HT-29 (cell line): ENCODE data around the gene PHACTR3. TPM values are rescaled to one million over a fixed set of nuclear protein-coding genes. Genes with fewer than 3 reads are reported as not detected.
A peak's percentile ranks its signal among the peaks of the same experiment; 100 is the strongest.
"Not testable (repeated sequence)": the region's sequence is repeated elsewhere in the genome, so short reads cannot be mapped to it uniquely, and the experiment has no call there.

Source experiments
- DNase-seq: peaks from one replicate; pipeline ENCODE4 v3.0.0-alpha.2; 2015; ENCODE audit warnings: low spot score
- total RNA-seq: library from RNA; depleted of rRNA; stranded (reverse); fragments of >200 nt; shearing (Covaris generic); gene quantifications from 2 replicates; pipeline ENCODE4 v1.2.3, GENCODE V29; 2014; rRNA removed

The PHACTR3 gene
- 0.18 and 0.26 TPM in 2 replicates for total RNA-seq

GRCh38 chr20:59603781-59604541, at the start of gene PHACTR3:
Gene PHACTR3, plus strand, starts transcription at chr20:59604540. Its CDS starts 475 bp downstream, at chr20:59605015.
- no peak for DNase-seq

- not testable (repeated sequence) for DNase-seq
Observed at GRCh38 chr20:59557733-59558529, 46.4 kb upstream of the PHACTR3 start.

- DNase-seq = no peak
Observed at GRCh38 chr20:59559024-59559817, 45.1 kb upstream of the PHACTR3 start.

- no peak for DNase-seq
Observed at GRCh38 chr20:59559863-59560262, 44.5 kb upstream of the PHACTR3 start.

- peak; percentile 48 for DNase-seq
Observed at GRCh38 chr20:59560588-59561227, 43.6 kb upstream of the PHACTR3 start.

- no peak for DNase-seq
Observed at GRCh38 chr20:59561228-59561605, 43.1 kb upstream of the PHACTR3 start.

- DNase-seq = no peak
Observed at GRCh38 chr20:59561614-59562277, 42.6 kb upstream of the PHACTR3 start.

- no peak for DNase-seq
Observed at GRCh38 chr20:59564171-59564570, 40.2 kb upstream of the PHACTR3 start.

GRCh38 chr20:59564943-59565342, 39.4 kb upstream of the PHACTR3 start:
- no peak for DNase-seq

GRCh38 chr20:59565768-59566461, 38.4 kb upstream of the PHACTR3 start:
- no peak for DNase-seq

- DNase-seq = no peak
Observed at GRCh38 chr20:59566631-59567524, 37.5 kb upstream of the PHACTR3 start.

GRCh38 chr20:59567585-59568508, 36.5 kb upstream of the PHACTR3 start:
- DNase-seq = no peak

- no peak for DNase-seq
Observed at GRCh38 chr20:59568509-59569024, 35.8 kb upstream of the PHACTR3 start.

- DNase-seq = no peak
Observed at GRCh38 chr20:59569305-59569704, 35.0 kb upstream of the PHACTR3 start.

- no peak for DNase-seq
Observed at GRCh38 chr20:59571151-59571550, 33.2 kb upstream of the PHACTR3 start.

- peak; percentile 73 for DNase-seq
Observed at GRCh38 chr20:59571551-59572314, 32.6 kb upstream of the PHACTR3 start.

GRCh38 chr20:59572515-59572914, 31.8 kb upstream of the PHACTR3 start:
- no peak for DNase-seq
